Pulmonary artery endothelial cell (primary cell): ENCODE data around the gene USP15. TPM values are rescaled to one million over a fixed set of nuclear protein-coding genes. Genes with fewer than 3 reads are reported as not detected.
"Not testable (repeated sequence)": the region's sequence is repeated elsewhere in the genome, so short reads cannot be mapped to it uniquely, and the experiment has no call there.

ENCODE experiments used
- DNase-seq: peaks from one replicate; pipeline ENCODE4 v3.0.0-alpha.2; 2011; ENCODE audit warnings: low read depth, low spot score
- total RNA-seq: library from RNA; depleted of rRNA; stranded (reverse); fragments of >200 nt; gene quantifications from 2 replicates; pipeline ENCODE4 v1.2.3, GENCODE V29; 2014

The USP15 gene
- total RNA-seq, 1 donor from 2014 or later = 69.1 TPM

DNA sequence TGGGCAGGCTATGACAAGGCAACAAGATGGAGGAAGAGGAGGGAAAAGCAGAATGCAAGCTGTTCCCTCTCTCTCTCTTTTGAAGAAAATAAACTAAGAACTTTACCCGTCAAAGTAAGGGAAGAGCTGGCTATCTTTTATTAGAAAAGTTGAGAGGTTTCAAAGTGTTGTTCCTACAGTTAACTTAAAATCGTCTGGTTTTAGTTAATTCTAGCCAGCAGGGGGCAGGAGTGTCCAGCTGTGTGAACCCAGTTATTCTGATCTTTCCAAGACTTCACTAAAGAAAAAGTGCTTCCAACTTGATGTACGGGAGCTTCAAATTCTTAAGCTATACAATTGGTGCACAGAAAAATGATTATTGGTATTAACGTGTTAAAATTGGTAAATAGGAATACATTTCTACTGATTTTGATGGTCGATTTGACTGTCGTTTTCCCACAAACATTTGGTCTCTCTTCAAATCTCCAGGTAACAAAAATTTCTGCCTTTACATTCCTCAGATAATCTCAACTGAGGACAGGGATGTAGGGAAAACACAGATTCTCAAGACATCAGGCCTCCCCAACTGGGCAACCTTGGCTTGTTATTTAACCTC is 178.0 kb downstream of the USP15 start:
- DNase-seq = no peak

GRCh38 chr12:62446754-62447452 is 186.7 kb downstream of the USP15 start:
- no peak for DNase-seq

DNA sequence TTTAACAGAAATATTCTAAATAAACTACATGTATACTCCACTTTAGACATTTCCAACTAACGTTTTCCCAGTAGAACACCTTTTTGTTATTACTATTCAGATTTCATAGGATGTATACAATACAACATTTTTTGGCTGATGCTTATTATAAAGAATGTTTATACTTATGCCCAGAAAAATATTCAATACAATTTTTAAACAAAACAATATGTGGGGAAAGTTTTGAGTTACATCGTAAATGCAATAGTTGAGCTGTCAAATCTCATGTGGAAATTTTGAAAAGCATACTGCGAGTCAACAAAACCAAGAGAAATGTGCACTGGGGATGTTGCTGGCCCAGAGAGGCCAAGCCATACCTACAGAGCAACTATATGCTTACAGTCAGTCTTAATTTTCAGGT is 188.2 kb downstream of the USP15 start:
- DNase-seq = no peak

DNA sequence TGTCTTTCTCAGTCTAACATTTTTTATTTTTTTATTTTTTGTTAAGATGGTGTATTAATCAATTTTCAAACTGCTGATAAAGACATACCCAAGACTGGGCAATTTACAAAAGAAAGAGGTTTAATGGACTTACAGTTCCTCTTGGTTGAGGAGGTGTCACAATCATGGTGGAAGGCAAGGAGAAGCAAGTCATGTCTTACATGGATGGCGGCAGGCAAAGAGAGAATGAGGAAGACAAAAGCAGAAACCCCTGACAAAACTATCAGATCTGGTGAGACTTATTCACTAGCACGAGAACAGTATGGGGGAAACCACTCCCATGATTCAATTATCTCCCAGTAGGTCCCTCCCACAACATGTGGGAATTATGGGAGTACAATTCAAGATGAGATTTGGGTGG is 195.2 kb downstream of the USP15 start:
- not testable (repeated sequence) for DNase-seq

DNA sequence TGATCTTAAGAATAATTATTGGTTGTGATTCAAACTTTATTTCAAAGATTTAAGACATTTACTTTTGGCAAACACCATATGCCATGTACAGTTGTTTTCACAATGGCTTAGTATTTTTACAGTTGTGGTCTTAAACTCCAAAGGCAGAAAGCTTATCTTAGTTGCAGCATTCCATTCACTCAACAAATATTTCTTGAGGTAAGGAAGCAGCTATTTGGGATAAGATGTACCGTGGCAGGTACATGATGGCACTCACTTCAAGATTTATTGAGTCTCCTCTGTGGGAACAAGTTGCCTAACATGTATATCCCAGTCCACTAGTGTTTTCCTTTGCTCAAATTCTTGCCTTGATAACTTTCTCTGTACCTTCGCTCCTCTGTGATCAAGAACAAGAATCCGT is 198.4 kb downstream of the USP15 start:
- DNase-seq = no peak

DNA sequence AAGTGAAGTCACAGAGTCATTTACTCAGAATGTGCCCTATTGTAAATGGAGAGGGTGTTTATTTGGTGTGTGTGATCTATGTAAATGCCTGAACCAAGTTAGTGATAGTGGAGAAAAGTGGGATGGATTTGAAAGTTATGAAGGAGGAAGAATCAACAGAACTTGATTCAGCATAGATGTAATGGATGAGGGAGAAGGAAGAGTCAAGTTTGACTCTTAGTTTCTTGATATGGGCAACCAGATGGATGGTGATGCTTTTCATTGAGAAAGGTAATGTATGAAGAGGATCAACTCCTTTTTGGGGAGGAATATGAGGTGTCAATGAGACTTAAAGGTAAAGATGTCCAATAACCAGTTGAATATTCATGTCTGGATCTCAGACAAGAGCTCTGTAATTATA is 199.8 kb downstream of the USP15 start:
- no peak for DNase-seq

DNA sequence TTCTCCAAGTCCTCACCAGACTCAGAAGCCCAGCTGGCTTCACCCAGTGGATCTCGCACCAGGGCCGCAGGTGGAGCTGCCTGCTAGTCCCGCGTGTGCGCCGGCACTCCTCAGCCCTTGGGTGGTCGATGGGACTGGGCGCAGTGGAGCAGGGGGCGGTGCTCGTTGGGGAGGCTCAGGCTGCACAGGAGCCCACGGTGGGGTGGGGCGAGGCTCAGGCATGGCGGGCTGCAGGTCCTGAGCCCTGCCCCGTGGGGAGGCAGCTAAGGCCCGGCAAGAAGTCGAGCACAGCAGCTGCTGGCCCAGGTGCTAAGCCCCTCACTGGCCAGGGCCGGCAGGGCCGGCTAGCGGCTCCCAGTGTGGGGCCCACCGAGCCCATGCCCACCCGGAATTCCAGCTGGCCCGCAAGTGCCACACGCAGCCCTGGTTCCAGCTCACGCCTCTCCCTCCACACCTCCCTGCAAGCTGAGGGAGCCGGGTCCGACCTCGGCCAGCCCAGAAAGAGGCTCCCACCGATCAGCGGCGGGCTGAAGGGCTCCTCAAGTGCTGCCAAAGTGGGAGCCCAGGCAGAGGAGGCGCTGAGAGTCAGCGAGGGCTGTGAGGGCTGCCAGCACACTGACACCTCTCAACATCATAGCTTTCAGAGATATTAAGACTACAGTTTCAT is 201.1 kb downstream of the USP15 start:
- DNase-seq = not testable (repeated sequence)

DNA sequence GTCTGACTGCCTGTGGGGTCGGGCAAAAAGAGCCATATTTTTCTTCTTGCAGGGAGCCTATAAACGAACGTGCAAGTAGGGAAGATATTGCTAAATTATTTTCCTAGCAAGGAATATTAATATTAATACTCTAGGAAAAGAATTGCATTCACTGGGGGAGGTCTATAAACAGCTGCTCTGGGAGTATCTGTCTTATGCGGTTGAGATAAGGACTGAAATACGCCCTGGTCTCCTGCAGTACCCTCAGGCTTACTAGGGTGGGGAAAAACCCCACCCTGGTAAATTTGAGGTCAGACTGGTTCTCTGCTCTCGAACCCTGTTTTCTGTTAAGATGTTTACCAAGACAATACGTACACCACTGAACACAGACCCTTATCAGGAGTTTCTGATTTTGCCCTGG is 203.0 kb downstream of the USP15 start:
- DNase-seq = not testable (repeated sequence)

Other genes with a start within 250 kb of the USP15 start
- 23.7 and 26.8 TPM in 2 replicates for gene MON2, start 206.4 kb downstream of the USP15 start, total RNA-seq